Kidney tubule cell (primary cell): ENCODE results near the gene GRB10.
A peak's percentile ranks its signal among the peaks of the same experiment; 100 is the strongest.
"Not testable (repeated sequence)": the region's sequence is repeated elsewhere in the genome, so short reads cannot be mapped to it uniquely, and the experiment has no call there.

ENCODE experiments used
- DNase-seq: peaks from one replicate; pipeline ENCODE4 v3.0.0-alpha.2; 2018; ENCODE audit warnings: low spot score

Gene GRB10

DNA sequence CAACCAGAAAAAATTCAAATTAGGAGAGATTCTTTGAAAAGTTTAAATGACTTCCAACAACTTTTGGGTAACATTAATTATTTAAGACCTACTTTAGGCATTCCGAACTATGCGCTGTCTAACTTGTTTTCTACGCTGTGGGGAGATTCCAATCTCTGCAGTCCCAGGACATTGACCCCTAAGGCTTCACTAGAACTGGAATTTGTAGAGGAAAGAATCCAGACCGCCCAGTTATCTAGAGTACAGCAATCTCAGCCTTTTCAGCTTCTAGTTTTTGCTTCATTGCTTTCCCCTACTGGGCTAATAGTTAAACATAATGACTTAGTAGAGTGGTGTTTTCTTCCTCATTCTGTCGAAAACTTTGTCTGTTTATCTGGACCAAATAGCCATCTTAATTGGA is 202.6 kb downstream of the GRB10 start:
- DNase-seq = peak; percentile 24

DNA sequence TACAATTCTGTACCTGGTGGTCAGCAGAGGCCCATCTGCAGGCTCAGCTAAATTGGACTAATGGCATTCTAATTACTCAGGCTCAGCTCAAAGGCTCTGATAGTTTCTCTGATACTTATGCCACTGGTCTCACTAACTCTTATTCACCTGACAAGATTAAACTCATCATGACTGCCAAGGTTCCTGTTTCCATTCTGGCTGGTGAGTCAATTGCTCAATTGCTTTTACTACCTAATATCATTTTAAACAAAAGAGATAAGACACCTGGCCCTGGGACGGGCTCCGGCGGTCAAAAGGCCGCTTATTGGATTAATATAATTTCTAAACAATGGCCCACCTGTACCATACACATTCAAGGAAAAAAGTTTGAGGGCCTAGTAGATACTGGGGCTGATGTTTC is 204.6 kb downstream of the GRB10 start:
- DNase-seq = not testable (repeated sequence)

DNA sequence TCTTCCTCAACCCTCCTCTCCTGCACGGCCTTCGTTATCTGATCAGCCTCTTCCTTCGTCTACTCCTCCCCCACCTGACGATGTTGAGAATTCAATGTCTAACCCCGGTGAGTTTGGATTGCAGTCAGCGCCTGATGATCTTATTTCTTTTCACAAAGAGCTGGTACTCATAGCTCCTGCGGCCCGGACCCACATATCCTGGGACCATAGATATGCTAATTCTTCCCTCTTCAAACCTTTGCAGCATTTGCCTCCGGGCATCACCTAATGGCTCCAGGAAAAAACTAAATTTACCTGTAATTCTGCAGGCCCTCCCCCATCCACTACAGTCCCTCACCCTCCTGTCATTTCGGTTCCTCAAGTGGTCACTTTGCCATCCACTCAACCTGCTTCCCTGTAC is 205.1 kb downstream of the GRB10 start:
- DNase-seq = no peak

DNA sequence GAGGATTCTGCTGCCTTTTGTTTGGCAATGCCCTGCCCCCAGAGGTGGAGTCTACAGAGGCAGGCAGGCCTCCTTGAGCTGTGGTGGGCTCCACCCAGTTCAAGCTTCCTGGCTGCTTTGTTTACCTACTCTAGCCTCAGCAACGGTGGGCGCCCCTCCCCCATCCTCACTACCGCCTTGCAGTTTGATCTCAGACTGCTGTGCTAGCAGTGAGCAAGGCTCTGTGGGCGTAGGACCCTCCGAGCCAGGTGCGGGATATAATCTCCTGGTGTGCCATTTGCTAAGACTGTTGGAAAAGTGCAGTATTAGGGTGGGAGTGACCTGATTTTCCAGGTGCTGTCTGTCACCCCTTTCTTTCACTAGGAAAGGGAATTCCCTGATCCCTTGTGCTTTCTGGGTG is 206.3 kb downstream of the GRB10 start:
- not testable (repeated sequence) for DNase-seq

DNA sequence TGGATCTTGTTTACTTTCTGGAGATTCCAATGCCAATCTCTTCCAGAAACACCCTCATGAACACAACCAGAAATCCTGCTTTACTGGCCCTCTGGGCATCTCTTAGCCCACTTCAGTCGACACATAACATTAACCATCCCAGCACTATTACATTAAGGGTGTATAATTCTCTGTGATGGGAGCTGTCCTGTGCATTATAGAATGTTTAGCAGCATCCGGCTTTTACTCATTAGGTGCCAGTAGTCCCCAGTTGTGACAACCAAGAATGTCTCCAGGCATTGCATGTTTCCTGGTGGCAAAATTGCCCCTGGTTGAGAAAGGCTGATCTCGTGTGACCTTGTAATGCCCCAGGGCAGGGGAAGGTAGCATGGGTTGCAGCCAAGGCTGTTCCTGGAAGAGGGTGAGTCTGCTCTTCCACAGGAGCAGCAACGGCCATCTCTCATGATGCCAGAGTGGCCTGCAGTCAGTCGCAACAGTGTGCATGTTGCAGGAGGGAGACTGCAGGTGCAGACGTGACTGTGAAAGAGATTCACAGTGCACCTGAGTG is 214.9 kb downstream of the GRB10 start:
- no peak for DNase-seq

DNA sequence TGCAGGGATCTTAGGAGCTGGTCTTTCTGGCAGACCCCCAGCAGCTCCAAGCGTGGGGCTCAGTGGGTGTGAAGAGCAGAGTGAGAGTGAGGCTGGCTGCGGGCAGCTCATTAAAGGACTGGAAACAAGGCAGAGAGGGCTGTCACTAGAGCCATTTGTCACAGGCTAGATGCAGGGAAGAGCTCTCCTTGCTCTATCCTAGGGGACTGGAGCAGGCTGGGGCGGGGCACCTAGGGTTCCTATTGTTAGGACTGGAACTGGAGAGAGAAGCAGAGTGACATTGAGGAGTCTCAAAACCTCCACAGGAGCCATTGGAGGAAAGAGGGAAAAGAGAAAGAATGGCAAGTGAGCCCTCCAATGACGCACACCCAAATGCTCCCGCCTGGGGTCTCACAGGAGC is 216.7 kb downstream of the GRB10 start:
- no peak for DNase-seq

DNA sequence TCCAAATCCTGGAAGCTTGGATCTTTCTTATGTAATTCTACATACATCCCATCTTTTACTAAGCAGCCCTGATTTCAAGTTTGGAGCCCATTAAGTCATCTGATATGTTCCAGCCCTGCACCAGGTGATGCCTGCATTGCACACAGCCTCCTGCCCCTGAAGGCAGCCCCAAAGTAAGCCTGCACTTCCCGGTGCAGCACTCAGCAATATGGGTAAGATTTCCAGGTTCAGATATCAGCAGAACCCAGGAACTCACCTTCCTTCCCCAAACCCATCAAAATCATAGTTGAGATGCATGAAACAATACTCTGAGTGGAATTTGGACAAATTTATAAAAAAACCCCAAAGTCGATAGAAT is 217.2 kb downstream of the GRB10 start:
- DNase-seq = no peak

DNA sequence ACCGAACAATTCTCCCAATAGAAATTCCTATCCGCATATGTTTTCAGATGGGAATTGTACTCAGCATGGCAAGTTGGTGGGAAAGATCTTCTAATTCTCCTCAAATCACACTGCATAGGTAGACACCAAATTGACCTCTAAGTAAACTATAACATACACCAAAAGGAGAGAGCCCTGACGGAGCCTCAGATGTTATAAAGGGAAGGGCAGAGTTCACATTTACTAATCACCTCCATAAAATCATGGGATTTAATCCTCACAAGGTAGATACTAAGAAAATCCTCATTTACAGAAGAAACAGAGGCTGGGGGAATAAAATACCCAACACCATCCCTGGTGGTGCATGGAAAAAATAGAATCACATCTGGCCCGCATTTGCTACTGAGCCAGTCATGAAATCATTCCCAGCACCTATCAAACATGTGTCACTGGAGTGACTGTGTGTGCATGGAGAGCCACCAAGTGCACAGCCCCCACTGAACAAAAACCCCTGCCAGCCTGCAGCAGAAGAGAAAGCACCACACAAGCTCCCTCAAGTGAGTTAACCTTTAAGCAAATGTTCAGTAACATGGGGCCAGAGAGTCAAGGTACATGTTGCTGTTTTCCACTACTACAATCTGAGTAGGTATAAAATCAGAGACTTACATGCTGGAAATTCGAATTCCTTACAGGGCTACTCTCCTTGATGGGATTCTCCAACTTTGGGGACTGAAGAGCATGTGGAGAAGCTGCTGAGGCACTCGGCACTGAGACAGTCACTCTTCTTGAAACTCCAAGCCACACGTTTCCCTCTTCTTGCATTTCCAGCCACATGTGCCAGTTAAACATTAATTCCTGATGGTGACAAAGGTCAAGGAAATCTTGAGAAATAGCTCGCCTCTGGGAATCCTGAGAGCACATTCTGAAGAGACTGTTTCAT is 217.8 kb downstream of the GRB10 start, which contains the start of gene DDC:
DDC (minus strand) TSS at position 766 of the 919 bp plus-strand sequence. CDS start 21,320 bp downstream, outside the sequence.
- peak; percentile 74 for DNase-seq

DNA sequence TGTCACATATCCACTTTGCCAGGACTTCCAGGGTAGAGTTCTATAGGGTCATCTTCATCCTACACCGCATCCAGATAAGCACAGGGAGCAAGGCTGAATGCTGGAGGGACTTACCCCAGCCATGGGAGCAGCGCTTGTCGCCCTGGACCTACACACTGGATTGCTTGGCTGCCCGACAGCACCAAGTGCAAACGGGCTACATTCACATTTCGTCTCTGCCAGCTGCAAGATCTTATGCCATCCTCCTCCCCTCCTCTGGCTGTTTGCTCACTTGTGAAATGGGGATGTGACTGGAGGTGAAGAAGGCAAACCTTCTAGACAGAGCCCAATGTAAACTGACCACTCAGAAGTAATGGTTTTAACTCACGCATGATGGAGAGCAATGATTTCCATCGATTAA is 218.5 kb downstream of the GRB10 start:
- DNase-seq = no peak

DNA sequence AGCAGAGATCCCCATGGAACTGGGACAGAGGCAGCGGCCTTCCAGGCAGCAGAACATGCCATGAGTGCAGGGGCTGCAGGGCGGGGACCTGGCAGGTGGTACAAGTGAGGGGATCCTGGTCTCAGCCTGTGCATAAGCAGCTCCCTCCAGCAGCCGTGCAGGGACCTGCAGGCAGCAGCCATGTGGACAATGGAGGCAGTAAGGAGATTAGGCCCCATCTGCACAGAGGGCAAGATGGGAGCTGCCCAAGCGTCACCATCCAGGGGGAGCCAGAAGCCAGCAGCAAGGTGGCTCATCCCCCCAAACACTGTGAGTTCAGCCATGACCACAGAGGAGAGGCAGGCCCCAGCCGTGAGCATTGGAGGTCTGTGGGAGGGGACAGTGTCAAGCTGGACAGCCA is 220.6 kb downstream of the GRB10 start:
- DNase-seq = no peak

DNA sequence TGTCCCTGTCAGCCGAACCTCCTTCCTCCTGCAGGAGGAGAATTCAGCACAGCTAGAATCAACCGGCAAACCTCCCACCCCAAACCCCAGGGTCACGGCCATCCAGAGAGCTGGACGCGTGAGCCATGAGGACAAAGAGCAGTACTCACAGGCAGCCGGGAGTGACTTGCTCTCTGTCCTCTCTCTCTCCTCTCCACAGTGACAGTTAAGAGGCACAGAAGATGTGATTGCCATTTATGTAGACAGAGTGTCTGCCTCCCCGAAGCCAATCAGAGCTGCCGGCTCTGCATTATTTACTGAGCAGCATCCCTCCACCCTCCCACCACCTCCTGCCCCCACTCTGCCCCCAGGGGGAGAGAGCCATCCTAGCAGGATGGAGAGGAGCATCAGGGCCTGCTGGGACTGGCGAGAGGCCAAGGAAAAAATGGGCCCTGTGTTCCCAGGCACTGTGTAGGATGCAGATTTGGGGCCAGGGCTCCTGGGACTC is 221.8 kb downstream of the GRB10 start:
- no peak for DNase-seq

DNA sequence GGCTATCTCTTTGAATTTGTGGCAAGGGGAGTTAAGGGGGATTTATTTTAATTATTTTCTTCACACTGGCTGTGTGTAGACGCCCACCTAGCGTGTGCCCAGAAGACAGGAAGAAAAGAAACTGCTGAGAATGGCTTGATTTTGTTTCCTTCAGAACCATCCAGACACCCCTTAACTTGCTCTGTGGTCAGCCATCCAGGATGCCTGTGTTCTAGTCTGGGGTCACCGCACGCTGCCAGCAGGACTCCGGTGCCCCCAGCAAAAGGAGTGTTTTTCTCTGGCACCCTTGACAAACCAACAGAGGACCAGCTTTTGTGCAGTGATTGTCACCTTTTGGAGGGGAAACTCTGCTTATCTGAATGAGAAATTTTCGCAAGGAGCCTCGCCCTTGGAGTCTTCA is 222.8 kb downstream of the GRB10 start:
- DNase-seq = no peak

DNA sequence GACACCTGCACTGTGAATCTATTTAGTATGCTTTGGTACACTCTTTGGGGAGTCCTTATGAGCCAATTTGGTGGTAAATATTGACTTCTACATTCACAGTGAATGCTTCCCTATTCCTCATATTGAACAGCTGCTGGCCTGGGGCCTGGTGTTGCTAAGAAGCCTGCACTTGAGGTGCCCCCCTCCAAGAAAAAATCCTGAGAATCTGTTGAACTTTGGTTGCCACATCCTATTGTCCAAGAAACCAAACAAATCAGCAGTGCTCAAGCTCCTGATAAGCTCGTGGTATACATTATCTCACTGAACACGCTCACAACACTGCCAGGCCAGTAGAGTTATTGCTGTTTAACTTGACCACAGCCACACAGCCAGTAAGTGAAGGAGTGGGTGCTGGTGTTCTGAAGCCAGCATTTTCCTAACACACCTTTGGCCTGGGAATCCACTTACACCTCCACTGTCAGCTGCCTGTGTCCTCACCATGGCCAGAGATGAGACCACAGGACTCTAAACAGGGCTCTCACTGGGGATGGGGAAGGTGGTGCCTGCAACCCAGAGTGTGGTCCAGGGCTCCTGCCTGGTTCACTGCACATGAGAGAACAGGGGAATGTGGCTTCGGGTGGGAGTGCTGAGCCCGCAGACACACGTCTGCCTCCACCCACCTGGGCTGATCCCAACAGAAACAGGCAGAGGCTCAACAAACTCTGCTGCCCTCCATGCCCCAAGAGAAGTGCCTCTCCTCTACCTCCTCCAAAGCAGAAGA is 224.2 kb downstream of the GRB10 start:
- DNase-seq = peak; percentile 79

DNA sequence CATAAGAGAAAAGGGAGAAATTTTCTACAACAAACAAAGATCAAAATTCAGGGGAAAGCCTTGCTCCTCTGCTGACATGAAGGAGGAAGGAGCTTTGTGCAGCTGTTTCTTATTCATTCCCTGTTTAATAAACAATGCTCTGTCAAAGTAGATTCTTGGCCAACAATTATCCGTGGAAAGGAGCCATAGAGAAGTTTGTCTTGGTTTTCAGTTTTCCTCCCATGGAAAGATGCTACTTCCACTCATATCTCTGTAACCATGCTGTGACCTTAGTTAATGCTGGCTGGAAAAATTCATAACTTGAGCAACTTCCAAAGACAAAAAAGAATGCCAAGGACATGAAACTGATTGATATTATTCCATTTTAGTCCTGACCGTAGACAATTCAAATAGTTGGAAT is 225.6 kb downstream of the GRB10 start:
- no peak for DNase-seq

DNA sequence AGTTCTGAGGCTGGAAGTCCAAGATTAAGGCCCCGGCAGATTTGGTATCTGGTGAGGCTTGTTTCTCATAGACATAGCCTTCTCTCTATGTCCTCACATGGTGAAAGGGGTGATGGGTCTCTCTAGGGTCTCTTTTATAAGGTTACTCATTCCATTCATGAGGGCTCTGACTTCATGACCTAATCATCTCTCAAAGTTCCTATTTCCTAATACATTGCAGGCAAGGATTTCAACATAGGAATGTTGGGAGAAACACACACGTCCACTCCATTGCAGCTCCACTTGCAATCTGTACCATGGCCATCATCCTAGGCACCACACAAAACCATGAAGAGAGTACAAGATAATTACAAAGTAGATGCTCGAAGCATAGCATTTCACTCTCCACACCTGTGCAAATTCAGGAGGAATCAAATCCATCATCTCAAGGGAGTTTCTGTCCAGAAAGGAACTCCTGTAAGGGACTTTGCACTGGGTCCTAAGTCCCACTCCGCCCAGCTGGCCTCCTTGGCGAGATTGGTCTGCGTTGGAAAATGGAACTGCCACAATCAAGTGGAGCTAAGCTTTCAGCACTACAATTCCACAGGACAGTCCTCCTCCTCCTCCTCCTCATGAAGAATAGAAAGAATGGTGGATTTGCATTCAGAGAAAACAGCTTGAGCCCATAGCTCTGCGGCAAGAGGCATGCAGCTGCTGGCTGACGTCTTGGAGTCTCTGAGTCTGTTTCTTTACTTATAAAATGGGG is 226.3 kb downstream of the GRB10 start:
- no peak for DNase-seq

DNA sequence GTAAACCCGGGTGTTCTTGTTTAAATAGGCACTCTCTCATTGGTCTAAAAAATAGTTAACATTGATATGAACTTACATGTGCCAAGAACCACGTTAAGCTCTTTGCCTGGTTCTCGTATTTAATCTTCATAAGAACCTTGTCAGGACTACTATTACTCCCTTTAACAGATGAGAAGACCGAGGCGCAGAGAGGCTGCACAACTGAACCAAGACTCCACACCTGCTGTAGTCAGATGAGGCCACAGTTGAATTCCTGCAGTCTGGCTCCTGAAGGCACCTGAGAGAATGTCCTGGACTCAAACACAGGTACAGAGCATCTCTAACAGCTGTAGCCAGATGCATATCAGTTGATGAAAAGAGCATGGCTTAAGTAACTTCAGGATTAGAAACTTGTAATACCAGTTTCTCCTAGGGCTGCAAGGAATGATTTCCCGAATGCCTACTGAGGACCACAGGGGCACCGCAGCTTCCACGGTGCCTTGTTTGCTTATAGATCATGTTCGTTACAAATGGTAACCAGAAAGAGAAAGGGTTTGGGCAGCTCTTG is 227.0 kb downstream of the GRB10 start:
- no peak for DNase-seq

DNA sequence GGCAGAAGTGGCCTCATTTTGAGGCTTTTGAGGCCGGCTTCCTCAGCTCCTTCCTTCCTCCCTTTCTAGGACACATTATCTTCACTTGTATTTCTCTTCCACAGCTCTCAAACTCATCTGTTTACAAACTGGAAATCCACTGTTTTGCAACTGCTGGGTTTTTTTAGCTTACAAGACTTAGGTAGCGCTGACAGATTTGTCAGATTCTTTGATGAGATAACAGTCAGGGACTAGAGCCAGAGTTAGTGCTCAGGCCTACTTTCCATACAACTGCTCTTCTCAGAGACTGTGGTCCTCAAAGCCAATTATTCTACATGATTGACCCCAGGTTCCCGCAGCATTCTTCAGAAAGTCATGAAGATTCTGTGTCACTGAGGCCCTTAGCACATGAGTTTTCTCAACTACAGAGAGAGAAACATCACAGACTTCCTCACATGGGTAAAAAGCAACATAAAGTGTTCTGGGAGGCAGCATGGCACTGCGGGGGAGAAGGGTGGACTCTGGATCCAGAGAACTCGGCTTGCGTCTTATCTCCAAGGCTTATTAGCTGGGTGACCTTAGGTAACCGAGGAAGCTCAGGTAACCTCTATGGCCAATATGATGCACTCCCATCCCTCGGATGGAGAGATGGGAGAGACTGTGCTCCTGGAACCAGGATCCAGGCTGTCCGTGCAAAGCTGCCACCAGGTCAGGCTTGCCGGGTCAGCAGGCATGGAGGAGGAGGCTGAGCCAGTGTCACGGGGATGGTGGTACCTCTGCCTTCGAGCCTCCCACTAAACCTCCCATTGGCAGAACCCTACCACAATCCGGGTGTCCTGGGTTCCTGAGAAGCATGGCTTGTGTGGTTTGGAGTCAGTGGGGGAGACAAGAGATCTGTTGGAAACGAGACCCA is 228.0 kb downstream of the GRB10 start:
- no peak for DNase-seq

DNA sequence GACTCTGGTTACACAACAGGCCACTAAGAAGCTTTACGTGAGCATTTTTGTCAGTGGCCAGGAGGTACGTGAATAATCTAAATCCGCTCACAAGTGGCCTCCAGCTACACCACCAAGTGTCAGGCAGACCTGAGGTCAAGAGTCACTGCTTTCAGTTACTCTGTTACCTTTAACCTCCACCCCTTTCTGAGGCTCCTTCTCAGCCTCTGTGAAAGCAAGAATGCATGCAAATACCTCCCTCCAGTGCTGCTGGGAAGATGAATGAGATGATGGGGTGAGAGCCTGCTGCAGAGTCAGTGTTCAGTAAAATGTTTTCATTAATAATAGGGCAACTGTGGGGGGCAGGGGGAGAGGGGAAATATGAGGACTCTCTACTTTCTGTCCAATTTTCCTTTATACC is 228.7 kb downstream of the GRB10 start:
- no peak for DNase-seq

DNA sequence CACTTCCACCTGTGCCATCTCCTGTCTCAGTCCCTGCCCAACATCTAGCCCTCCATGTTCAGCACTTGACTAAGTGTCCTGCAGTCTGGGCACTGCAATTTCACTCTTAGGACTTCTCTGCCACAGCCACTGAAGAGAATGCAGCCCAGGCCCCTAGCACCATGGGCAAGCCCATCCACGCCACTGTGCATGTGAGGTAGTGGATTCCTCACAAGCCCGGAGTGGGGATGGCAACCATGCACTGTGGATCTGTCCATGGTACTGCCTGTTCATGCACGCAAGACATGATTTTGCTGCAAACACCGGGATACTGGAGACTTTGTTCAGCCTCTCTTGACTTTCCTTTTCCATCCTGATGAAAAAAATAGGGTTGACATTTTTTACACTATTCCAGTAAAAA is 229.8 kb downstream of the GRB10 start:
- DNase-seq = peak; percentile 34

DNA sequence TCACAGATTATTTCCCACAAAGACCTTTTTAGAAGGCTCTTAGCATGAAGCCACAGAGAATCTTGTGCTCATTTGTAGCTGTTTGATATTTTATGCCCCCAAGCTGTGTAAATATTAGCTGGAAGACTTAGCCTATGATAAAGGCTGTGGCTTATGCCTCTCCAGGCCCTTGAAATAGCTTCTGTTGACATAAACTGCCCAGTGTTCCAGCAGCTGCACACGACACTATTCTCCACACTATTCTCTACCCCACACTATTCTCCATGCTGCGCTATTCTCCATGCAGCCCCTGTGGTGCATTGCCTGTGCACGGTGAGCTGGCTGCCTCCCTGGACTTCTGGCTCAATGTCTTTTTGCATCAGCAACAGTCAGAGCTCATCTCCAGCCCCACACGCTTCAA is 230.6 kb downstream of the GRB10 start:
- no peak for DNase-seq

DNA sequence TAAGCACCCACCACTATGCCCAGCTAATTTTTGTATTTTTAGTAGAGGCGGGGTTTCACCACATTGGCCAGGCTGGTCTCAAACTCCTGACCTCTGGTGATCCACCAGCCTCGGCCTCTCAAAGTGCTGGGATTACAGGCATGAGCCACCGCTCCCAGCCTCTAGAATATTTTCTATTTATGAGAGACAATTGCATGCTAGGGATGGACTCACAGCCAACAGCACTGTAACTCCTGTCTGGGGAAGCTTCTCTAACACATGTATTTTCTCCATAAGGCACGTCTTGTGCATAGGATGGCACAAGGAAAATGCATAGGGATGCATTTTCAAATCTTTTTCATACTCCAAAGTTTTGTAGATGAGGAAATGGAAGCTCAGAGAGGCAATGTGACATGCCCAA is 237.1 kb downstream of the GRB10 start:
- DNase-seq = not testable (repeated sequence)
